H9 (cell line): ENCODE measurements around the gene APOL1. TPM values are rescaled to one million over a fixed set of nuclear protein-coding genes. Genes with fewer than 3 reads are reported as not detected.
"Not testable (repeated sequence)": the region's sequence is repeated elsewhere in the genome, so short reads cannot be mapped to it uniquely, and the experiment has no call there.

Experiments used
- DNase-seq: peaks from one replicate; pipeline ENCODE4 v3.0.0-alpha.2; 2017
- H2AFZ ChIP-seq: one replicate; pipeline ENCODE4 v1.6.1; 2013; ENCODE audit warnings: mild to moderate bottlenecking, low read length, control low read depth, moderate library complexity
- H2AK5ac ChIP-seq: 2 replicates; pipeline ENCODE4 v1.6.1; 2013; ENCODE audit warnings: low read length, control low read depth, mixed read lengths; ENCODE audit not compliant: insufficient read length
- H2BK120ac ChIP-seq: one replicate; pipeline ENCODE4 v1.6.1; 2013; ENCODE audit warnings: low read depth, mild to moderate bottlenecking, low read length, control low read depth, inconsistent platforms; ENCODE audit not compliant: poor library complexity, severe bottlenecking
- H2BK12ac ChIP-seq: 2 replicates; pipeline ENCODE4 v1.6.1; 2013; ENCODE audit warnings: low read length, control low read depth, mixed read lengths, low read depth; ENCODE audit not compliant: insufficient read length
- H2BK15ac ChIP-seq: 2 replicates; pipeline ENCODE4 v1.6.1; 2013; ENCODE audit warnings: low read depth, low read length, control low read depth
- H2BK20ac ChIP-seq: one replicate; pipeline ENCODE4 v1.6.1; 2013; ENCODE audit warnings: low read depth, mild to moderate bottlenecking, low read length, control low read depth, inconsistent platforms; ENCODE audit not compliant: poor library complexity, severe bottlenecking
- H2BK5ac ChIP-seq: 2 replicates; pipeline ENCODE4 v1.6.1; 2013; ENCODE audit warnings: low read length, control low read depth, mixed read lengths; ENCODE audit not compliant: insufficient read length
- H3K14ac ChIP-seq: 2 replicates; pipeline ENCODE4 v1.6.1; 2013; ENCODE audit warnings: low read length, control low read depth; ENCODE audit not compliant: insufficient read depth
- H3K18ac ChIP-seq: 2 replicates; pipeline ENCODE4 v1.6.1; 2013; ENCODE audit warnings: low read depth, mild to moderate bottlenecking, mixed read lengths, low read length, control low read depth; ENCODE audit not compliant: insufficient read length
- H3K23ac ChIP-seq: 2 replicates; pipeline ENCODE4 v1.6.1; 2013; ENCODE audit warnings: low read length, control low read depth, mixed read lengths, low read depth; ENCODE audit not compliant: insufficient read length
- H3K23me2 ChIP-seq: 2 replicates; pipeline ENCODE4 v1.6.1; 2013; ENCODE audit warnings: low read depth, mild to moderate bottlenecking, mixed read lengths, low read length, control low read depth; ENCODE audit not compliant: insufficient read length, poor library complexity, severe bottlenecking
- H3K27ac ChIP-seq: 2 replicates; pipeline ENCODE4 v1.5.1; 2013; ENCODE audit warnings: low read length, control low read depth, mixed read lengths, low read depth; ENCODE audit not compliant: insufficient read length
- H3K27me3 ChIP-seq: 2 replicates; pipeline ENCODE4 v1.6.1; 2013; ENCODE audit warnings: low read length, control low read depth, inconsistent platforms; ENCODE audit not compliant: insufficient read depth
- H3K4ac ChIP-seq: 2 replicates; pipeline ENCODE4 v1.6.1; 2013; ENCODE audit warnings: low read depth, mild to moderate bottlenecking, control low read depth, inconsistent platforms, low read length, moderate library complexity
- H3K4me1 ChIP-seq: 2 replicates; pipeline ENCODE4 v1.6.1; 2013; ENCODE audit warnings: low read length, control low read depth, inconsistent platforms; ENCODE audit not compliant: insufficient read depth
- H3K4me2 ChIP-seq: 2 replicates; pipeline ENCODE4 v1.6.1; 2013; ENCODE audit warnings: low read length, control low read depth, mixed read lengths; ENCODE audit not compliant: insufficient read length, insufficient read depth
- H3K56ac ChIP-seq: 2 replicates; pipeline ENCODE4 v1.6.1; 2013; ENCODE audit warnings: low read depth, mild to moderate bottlenecking, mixed read lengths, low read length, control low read depth; ENCODE audit not compliant: insufficient read length
- H3K79me1 ChIP-seq: 2 replicates; pipeline ENCODE4 v1.6.1; 2013; ENCODE audit warnings: low read depth, mild to moderate bottlenecking, moderate library complexity, low read length, control low read depth, inconsistent platforms; ENCODE audit not compliant: insufficient read depth, poor library complexity, severe bottlenecking
- H3K79me2 ChIP-seq: 2 replicates; pipeline ENCODE4 v1.6.1; 2013; ENCODE audit warnings: low read length, control low read depth, inconsistent platforms; ENCODE audit not compliant: insufficient read depth
- H3K9ac ChIP-seq: 2 replicates; pipeline ENCODE4 v1.6.1; 2013; ENCODE audit warnings: low read length, control low read depth, mixed read lengths; ENCODE audit not compliant: insufficient read length; ENCODE audit errors: extremely low read depth
- H3K9me3 ChIP-seq: one replicate; pipeline ENCODE4 v1.6.1; 2013; ENCODE audit warnings: low read depth, low read length, inconsistent platforms; ENCODE audit not compliant: control insufficient read depth
- H3T11ph ChIP-seq: one replicate; pipeline ENCODE4 v1.6.1; 2013; ENCODE audit warnings: mild to moderate bottlenecking, low read length, control low read depth, inconsistent platforms
- H4K20me1 ChIP-seq: one replicate; pipeline ENCODE4 v1.6.1; 2013; ENCODE audit not compliant: control insufficient read depth, insufficient read length, insufficient read depth
- H4K5ac ChIP-seq: 2 replicates; pipeline ENCODE4 v1.6.1; 2013; ENCODE audit warnings: low read depth, mild to moderate bottlenecking, mixed read lengths, low read length, control low read depth; ENCODE audit not compliant: insufficient read length
- H4K8ac ChIP-seq: replicated peaks from 2 replicates; pipeline ENCODE4 v1.6.1; 2013; ENCODE audit warnings: low read length, control low read depth, mixed read lengths, low read depth; ENCODE audit not compliant: insufficient read length
- H4K91ac ChIP-seq: 2 replicates; pipeline ENCODE4 v1.6.1; 2013; ENCODE audit warnings: low read depth, mild to moderate bottlenecking, moderate library complexity, mixed read lengths, low read length, control low read depth; ENCODE audit not compliant: insufficient read length
- H3K27ac Mint-ChIP-seq, 3 experiments: 2 replicates in 2 of 3; 3 replicates in 1 of 3; pipeline ENCODE4 v1.8.0; 2020 to 2021; ENCODE audit warnings: mixed read lengths in 3 of 3, mild to moderate bottlenecking in 1 of 3, moderate library complexity in 1 of 3
- H3K27me3 Mint-ChIP-seq: 2 replicates; pipeline ENCODE4 v1.8.0; 2021; ENCODE audit warnings: low read depth, mild to moderate bottlenecking, moderate library complexity, mixed read lengths
- H3K36me3 Mint-ChIP-seq, 3 experiments: 2 replicates in 2 of 3; 3 replicates in 1 of 3; pipeline ENCODE4 v1.8.0; 2020 to 2021; ENCODE audit warnings: low read depth in 3 of 3, mixed read lengths in 3 of 3; ENCODE audit not compliant: insufficient read depth in 1 of 3
- H3K4me1 Mint-ChIP-seq, 2 experiments: 2 replicates each; pipeline ENCODE4 v1.8.0; 2020; ENCODE audit warnings: mixed read lengths in 2 of 2
- H3K4me3 Mint-ChIP-seq, 2 experiments: 2 replicates in 1 of 2; 3 replicates in 1 of 2; pipeline ENCODE4 v1.8.0; 2020 to 2021; ENCODE audit warnings: mild to moderate bottlenecking in 2 of 2, mixed read lengths in 2 of 2, moderate library complexity in 1 of 2
- H3K9me3 Mint-ChIP-seq, 2 experiments: 2 replicates in 1 of 2; 3 replicates in 1 of 2; pipeline ENCODE4 v1.8.0; 2020; ENCODE audit warnings: mild to moderate bottlenecking in 2 of 2, mixed read lengths in 2 of 2, moderate library complexity in 1 of 2
- WGBS: extraction: QIAGEN DNeasy Blood & Tissue Kit; methylation state at CpG from one replicate; pipeline ENCODE4 v1.1.7; 2013; ENCODE audit warnings: missing lambda C conversion rate, low lambda C conversion rate, mixed read lengths; ENCODE audit not compliant: insufficient read length; ENCODE audit errors: extremely low coverage; 5-methylcytosine and 5-hydroxymethylcytosine counted together
- total RNA-seq: library from RNA; stranded (reverse); gene quantifications from 2 replicates; pipeline ENCODE4 v1.2.1, GENCODE V29; 2021

The APOL1 gene
- total RNA-seq, 1 experiment from 2014 or later, result not detected

GRCh38 chr22:36271951-36272350, 19.0 kb downstream of the APOL1 start:
- H3K4me3 Mint-ChIP-seq, H3K27me3 ChIP-seq, H3K27ac ChIP-seq, H2AFZ ChIP-seq, H4K8ac ChIP-seq, H3K4me2 ChIP-seq, H3K79me2 ChIP-seq, H3K23ac ChIP-seq, H2BK20ac ChIP-seq, H2BK5ac ChIP-seq, H3K79me1 ChIP-seq, H2AK5ac ChIP-seq, H4K20me1 ChIP-seq, H3T11ph ChIP-seq, H3K14ac ChIP-seq, H3K9me3 ChIP-seq, H2BK15ac ChIP-seq, H4K91ac ChIP-seq, H2BK12ac ChIP-seq, H3K9ac ChIP-seq, H4K5ac ChIP-seq, H2BK120ac ChIP-seq, H3K23me2 ChIP-seq, H3K27ac Mint-ChIP-seq, H3K9me3 Mint-ChIP-seq, H3K18ac ChIP-seq, H3K4me1 ChIP-seq, H3K4me1 Mint-ChIP-seq, DNase-seq, H3K56ac ChIP-seq, H3K36me3 Mint-ChIP-seq, H3K4ac ChIP-seq: not testable (repeated sequence)
- no CpG with 5 or more reads among the region's 5 CpGs for WGBS
- peaks cover 38% of the 10 kb centered on the region for H3K27me3 Mint-ChIP-seq
